IMR-90 (cell line): ENCODE results near the gene ANKRD24. TPM values are rescaled to one million over a fixed set of nuclear protein-coding genes. Genes with fewer than 3 reads are reported as not detected.

ENCODE experiments used
- ATAC-seq: fragments of 200-7000 bp; cut with Tn5 transposase; 2 replicates; pipeline ENCODE4 v1.9.1; 2020; ENCODE audit warnings: low read depth, mild to moderate bottlenecking, moderate library complexity
- BruUV-seq: library from RNA; stranded (reverse); fragments of 400-500 nt; replicated peaks from 2 replicates; lab custom pipeline; 2021; lab: Mats Ljungman, UMichigan
- CTCF ChIA-PET: fragments of 300-600 bp; formaldehyde crosslinking; extraction: SDS; loops from one replicate; lab custom pipeline; 2021; ENCODE audit warnings: antibody characterized with exemption; lab: Yijun Ruan, JAX
- POLR2A ChIA-PET: fragments of 300-600 bp; sonication (Branson Sonifier 250); formaldehyde crosslinking; loops from one replicate; lab custom pipeline; 2022; ENCODE audit warnings: antibody characterized with exemption; ENCODE audit not compliant: unreplicated experiment; lab: Charles Lee
- DNase-seq: peaks from one replicate; pipeline ENCODE4 v3.0.0; 2013
- H2AFZ ChIP-seq: replicated peaks from 2 replicates; pipeline ENCODE3; 2013; ENCODE audit warnings: low read length, mild to moderate bottlenecking; ENCODE audit not compliant: poor library complexity
- H2AK5ac ChIP-seq: 2 replicates; pipeline ENCODE4 v1.6.1; 2013; ENCODE audit warnings: low read depth, low read length, inconsistent platforms
- H2AK9ac ChIP-seq: replicated peaks from 2 replicates; pipeline ENCODE3; 2013; ENCODE audit warnings: mild to moderate bottlenecking, low read depth, low read length, moderate library complexity; ENCODE audit not compliant: poor library complexity
- H2BK120ac ChIP-seq: 2 replicates; pipeline ENCODE4 v1.6.1; 2013; ENCODE audit warnings: low read depth, low read length, inconsistent platforms
- H2BK15ac ChIP-seq: 3 replicates; pipeline ENCODE4 v1.6.1; 2013; ENCODE audit warnings: low read depth, low read length, inconsistent platforms
- H2BK20ac ChIP-seq: 2 replicates; pipeline ENCODE4 v1.6.1; 2013; ENCODE audit warnings: low read depth, mild to moderate bottlenecking, inconsistent platforms, low read length, moderate library complexity
- H2BK5ac ChIP-seq: 2 replicates; pipeline ENCODE4 v1.6.1; 2013; ENCODE audit warnings: mild to moderate bottlenecking, low read depth, low read length, inconsistent platforms; ENCODE audit not compliant: poor library complexity, severe bottlenecking
- H3K14ac ChIP-seq: replicated peaks from 2 replicates; pipeline ENCODE4 v1.6.1; 2013; ENCODE audit warnings: low read depth, low read length, inconsistent platforms
- H3K18ac ChIP-seq: 2 replicates; pipeline ENCODE4 v1.6.1; 2013; ENCODE audit warnings: low read depth, low read length, control low read depth
- H3K23ac ChIP-seq: 2 replicates; pipeline ENCODE4 v1.6.1; 2013; ENCODE audit warnings: low read depth, low read length, inconsistent platforms
- H3K27ac ChIP-seq: 2 replicates; pipeline ENCODE4 v1.5.1; 2013; ENCODE audit warnings: mild to moderate bottlenecking, control low read depth, low read length; ENCODE audit not compliant: insufficient read depth
- H3K27me3 ChIP-seq: 2 replicates; pipeline ENCODE4 v1.6.1; 2013; ENCODE audit warnings: low read length; ENCODE audit not compliant: control insufficient read depth, insufficient read depth
- H3K36me3 ChIP-seq: 2 replicates; pipeline ENCODE4 v1.6.1; 2013; ENCODE audit warnings: low read length, mixed read lengths; ENCODE audit not compliant: control insufficient read depth, insufficient read depth
- H3K4ac ChIP-seq: 2 replicates; pipeline ENCODE4 v1.6.1; 2013; ENCODE audit warnings: low read depth, low read length, inconsistent platforms
- H3K4me1 ChIP-seq: 2 replicates; pipeline ENCODE4 v1.6.1; 2013; ENCODE audit warnings: low read length, mixed read lengths; ENCODE audit not compliant: control insufficient read depth, insufficient read depth
- H3K4me2 ChIP-seq: 2 replicates; pipeline ENCODE4 v1.6.1; 2013; ENCODE audit warnings: low read depth, mild to moderate bottlenecking, control low read depth, low read length, moderate library complexity
- H3K4me3 ChIP-seq: 2 replicates; pipeline ENCODE4 v1.5.1; 2013; ENCODE audit warnings: low read depth, mild to moderate bottlenecking, control low read depth, low read length, moderate library complexity; ENCODE audit not compliant: insufficient read depth
- H3K56ac ChIP-seq: 2 replicates; pipeline ENCODE4 v1.6.1; 2013; ENCODE audit warnings: low read length, inconsistent platforms; ENCODE audit not compliant: insufficient read depth; ENCODE audit errors: extremely low read depth
- H3K79me1 ChIP-seq, 2 experiments: 2 replicates each; pipeline ENCODE4 v1.6.1; 2013; ENCODE audit warnings: low read length in 2 of 2, inconsistent platforms in 1 of 2, low read depth in 1 of 2
- H3K9ac ChIP-seq: 2 replicates; pipeline ENCODE4 v1.6.1; 2013; ENCODE audit warnings: low read depth, low read length, control low read depth
- H3K9me1 ChIP-seq: 2 replicates; pipeline ENCODE4 v1.6.1; 2013; ENCODE audit warnings: low read length, inconsistent platforms; ENCODE audit not compliant: insufficient read depth
- H3K9me3 ChIP-seq: 2 replicates; pipeline ENCODE4 v1.6.1; 2013; ENCODE audit warnings: low read length; ENCODE audit not compliant: control insufficient read depth, insufficient read depth
- H4K20me1 ChIP-seq: 2 replicates; pipeline ENCODE4 v1.6.1; 2013; ENCODE audit warnings: low read length, inconsistent platforms; ENCODE audit not compliant: insufficient read depth
- H4K5ac ChIP-seq: 2 replicates; pipeline ENCODE4 v1.6.1; 2013; ENCODE audit warnings: mild to moderate bottlenecking, low read depth, low read length, control low read depth
- H4K8ac ChIP-seq, 2 experiments: 2 replicates each; pipeline ENCODE4 v1.6.1; 2013; ENCODE audit warnings: low read depth in 2 of 2, low read length in 2 of 2, control low read depth in 1 of 2, inconsistent platforms in 1 of 2
- H4K91ac ChIP-seq: 2 replicates; pipeline ENCODE4 v1.6.1; 2013; ENCODE audit warnings: low read depth, low read length, inconsistent platforms; ENCODE audit not compliant: insufficient read depth
- BHLHE40 ChIP-seq: fragments of 150-350 bp; IDR thresholded peaks from 2 replicates; pipeline ENCODE4 v1.6.1; 2016; ENCODE audit warnings: mild to moderate bottlenecking, low read depth, low read length
- CTCF ChIP-seq: conservative IDR thresholded peaks from 2 replicates; pipeline ENCODE4 v1.5.1; 2012; ENCODE audit warnings: mild to moderate bottlenecking, low read depth, low read length, improper control_type of control experiment
- MAZ ChIP-seq: IDR thresholded peaks from 2 replicates; pipeline ENCODE4 v1.6.1; 2012; ENCODE audit warnings: low read depth, mild to moderate bottlenecking, low read length, improper control_type of control experiment, moderate library complexity, borderline replicate concordance
- MXI1 ChIP-seq: IDR thresholded peaks from 2 replicates; pipeline ENCODE4 v1.6.1; 2012; ENCODE audit warnings: low read depth, mild to moderate bottlenecking, low read length, moderate library complexity, borderline replicate concordance
- NFE2L2 ChIP-seq: fragments of 150-350 bp; IDR thresholded peaks from 2 replicates; pipeline ENCODE4 v1.6.1; 2016; ENCODE audit warnings: low read depth, mild to moderate bottlenecking, low read length
- RAD21 ChIP-seq: IDR thresholded peaks from 2 replicates; pipeline ENCODE4 v1.6.1; 2012; ENCODE audit warnings: low read length, improper control_type of control experiment
- RCOR1 ChIP-seq: IDR thresholded peaks from 2 replicates; pipeline ENCODE4 v1.6.1; 2012; ENCODE audit warnings: mild to moderate bottlenecking, low read length, improper control_type of control experiment; ENCODE audit not compliant: insufficient replicate concordance
- SMC3 ChIP-seq: fragments of 150-350 bp; IDR thresholded peaks from 2 replicates; pipeline ENCODE4 v1.6.1; 2016; ENCODE audit warnings: low read depth, mild to moderate bottlenecking, antibody characterized with exemption, low read length, moderate library complexity
- WGBS, 2 experiments: methylation state at CpG; one replicate each; pipeline versions ENCODE4 v1.1.5 to v1.1.7; 2013; ENCODE audit warnings: missing lambda C conversion rate in 2 of 2; ENCODE audit not compliant: insufficient read length in 1 of 2; ENCODE audit errors: extremely low coverage in 2 of 2; 5-methylcytosine and 5-hydroxymethylcytosine counted together
- dilution Hi-C: fragments of 300-500 bp; cut with HindIII; formaldehyde crosslinking; loops from one replicate; pipeline ENCODE4 v1.14.3; 2018; ENCODE audit warnings: low sequenced_read_pairs; ENCODE audit not compliant: unreplicated experiment
- in situ Hi-C: fragments of 300-500 bp; cut with MboI; formaldehyde crosslinking; loops from 3 replicates; pipeline ENCODE4 v1.14.3; 2019; ENCODE audit warnings: low sequenced_read_pairs, inconsistent platforms, mixed read lengths
- intact Hi-C: fragments of 100-400 bp; cut with micrococcal nuclease; formaldehyde crosslinking; loops from 2 replicates; pipeline ENCODE4 v1.10.0; 2022
- polyA plus RNA-seq, 3 experiments: library from polyadenylated mRNA; depleted of rRNA; stranded (reverse); fragments of >200 nt; gene quantifications; 2 replicates each; pipeline ENCODE4 v1.2.3, GENCODE V29; 2012; ENCODE audit warnings: low replicate concordance in 1 of 3
- total RNA-seq: library from RNA; depleted of rRNA; stranded (reverse); fragments of >200 nt; gene quantifications from 2 replicates; pipeline ENCODE4 v1.2.3, GENCODE V29; 2012

Gene ANKRD24
- total and polyA plus RNA-seq, 2 of the 4 experiments (the other 2 are of a cell fraction): 0.18 to 0.21 TPM

GRCh38 chr19:4233282-4233853 lies 50.9 kb downstream of the ANKRD24 start:
- no peaks in the 10 kb centered on the region; the same call in 1 of the 2 replicates for H3K9me1 ChIP-seq
- peak; percentile 75 for TF ChIP-seq RCOR1
- peak; percentile 60 for TF ChIP-seq CTCF
- TF ChIP-seq NFE2L2: no peak
- peak; percentile 23; the same call in 1 of the 2 replicates for TF ChIP-seq RAD21
- TF ChIP-seq BHLHE40: no peak
- TF ChIP-seq MXI1: no peak
- TF ChIP-seq SMC3: peak; percentile 47; the same call in 1 of the 2 replicates
- no peak for TF ChIP-seq MAZ
- ATAC-seq: peak; percentile 36; the same call in 1 of the 2 replicates
- H3K4me2 ChIP-seq: no peak overlapping the region
- no peak overlapping the region for H3K9ac ChIP-seq
- no peaks in the 10 kb centered on the region for H4K20me1 ChIP-seq
- no peak overlapping the region for H3K56ac ChIP-seq
- no peak overlapping the region for H2BK120ac ChIP-seq
- peak overlapping the region; percentile 51 for H2AFZ ChIP-seq
- ChIA-PET POLR2A (no interaction called here), CTCF (no interaction called here)
- H2BK5ac ChIP-seq: no peak overlapping the region
- H3K9me3 ChIP-seq: no peaks in the 10 kb centered on the region
- no peak overlapping the region for H3K4me3 ChIP-seq
- no peak overlapping the region for H2BK20ac ChIP-seq
- H2BK15ac ChIP-seq: no peak overlapping the region
- H4K5ac ChIP-seq: no peak overlapping the region
- H3K27me3 ChIP-seq: peaks cover 8% of the 10 kb centered on the region
- H3K36me3 ChIP-seq: no peaks in the 10 kb centered on the region
- 56% methylated on average over 4 of the region's 11 CpGs; no CpG with 5 or more reads in 1 of the 2 experiments for WGBS, 2 experiments
- no TSS peak for BruUV-seq
- dilution Hi-C loops: no loop called here
- no peak overlapping the region for H3K23ac ChIP-seq
- H3K18ac ChIP-seq: no peak overlapping the region
- no peak overlapping the region for H2AK9ac ChIP-seq
- intact Hi-C loops: no loop called here
- in situ Hi-C loops: no loop called here
- H3K4ac ChIP-seq: no peak overlapping the region
- no peak overlapping the region for H4K8ac ChIP-seq
- H2AK5ac ChIP-seq: no peak overlapping the region
- H4K91ac ChIP-seq: no peak overlapping the region
- H3K4me1 ChIP-seq: peaks cover 8% of the 10 kb centered on the region; the same call in 1 of the 2 replicates
- DNase-seq: peak; percentile 8
- H3K79me1 ChIP-seq: no peaks in the 10 kb centered on the region
- H3K14ac ChIP-seq: no peak overlapping the region
- no peak overlapping the region for H3K27ac ChIP-seq
